GM12892 (cell line): Measurements from ENCODE around the gene GAB2.

Experiments
- POLR2A ChIP-seq: IDR thresholded peaks from 2 replicates; pipeline ENCODE4 v1.6.1; 2011; ENCODE audit warnings: low read depth, low read length, control low read depth
- TAF1 ChIP-seq: IDR thresholded peaks from 2 replicates; pipeline ENCODE4 v1.6.1; 2011; ENCODE audit warnings: low read depth, mild to moderate bottlenecking, control low read depth, low read length, borderline replicate concordance

DNA sequence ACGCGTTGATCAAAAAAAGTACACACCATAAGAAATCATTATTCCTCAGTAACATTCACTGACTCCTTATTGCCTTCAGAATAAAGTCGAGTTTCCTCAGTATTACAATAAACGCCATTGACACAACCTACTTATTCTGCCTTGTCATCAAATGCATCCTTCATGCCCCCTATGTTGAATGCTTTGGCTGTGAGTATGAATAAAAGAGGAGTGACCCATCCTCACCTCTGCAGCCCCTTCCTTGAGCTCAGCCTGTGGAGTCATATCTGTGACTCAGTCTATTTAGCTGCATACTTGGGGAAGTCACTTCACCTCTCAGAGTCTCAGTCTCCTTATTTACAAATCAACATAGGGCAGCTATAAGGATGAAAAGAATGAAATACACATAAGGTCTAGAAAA, 163.8 kb downstream of the GAB2 start:
- TF ChIP-seq TAF1 (no peak), POLR2A (no peak)
